ENCODE data around the gene GPI.

The GPI gene

DNA sequence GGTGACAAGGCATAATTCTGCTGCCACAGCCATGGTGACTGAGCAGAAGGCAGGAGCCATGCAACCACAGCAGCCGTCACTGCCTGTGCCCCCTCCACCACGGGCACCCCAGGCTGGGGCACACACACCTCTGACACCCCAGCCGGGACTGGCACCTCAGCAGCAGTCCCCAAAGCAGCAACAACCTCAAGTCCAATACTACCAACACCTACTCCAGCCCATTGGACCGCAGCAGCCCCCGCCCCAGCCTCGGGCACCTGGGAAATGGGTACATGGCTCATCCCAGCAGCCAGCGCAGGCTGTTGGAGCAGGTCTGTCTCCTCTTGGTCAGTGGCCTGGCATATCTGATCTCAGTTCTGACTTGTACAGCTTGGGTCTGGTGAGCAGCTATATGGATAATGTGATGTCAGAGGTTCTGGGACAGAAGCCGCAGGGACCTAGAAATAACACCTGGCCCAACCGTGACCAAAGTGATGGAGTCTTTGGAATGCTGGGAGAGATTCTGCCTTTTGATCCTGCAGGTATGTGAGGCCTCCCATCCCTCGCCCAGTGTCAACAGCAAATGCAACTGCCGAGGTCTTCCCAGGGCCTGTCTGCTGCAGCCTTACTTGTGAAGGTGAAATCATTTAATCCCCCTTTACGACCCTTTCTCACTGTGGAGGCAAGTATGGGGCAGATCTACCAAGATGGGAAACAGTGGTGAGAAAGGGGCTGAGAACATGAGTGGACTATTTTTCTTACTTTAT is 22.9 kb upstream of the GPI start:
- no peak for DNase-seq (ENCODE audit: low spot score)

DNA sequence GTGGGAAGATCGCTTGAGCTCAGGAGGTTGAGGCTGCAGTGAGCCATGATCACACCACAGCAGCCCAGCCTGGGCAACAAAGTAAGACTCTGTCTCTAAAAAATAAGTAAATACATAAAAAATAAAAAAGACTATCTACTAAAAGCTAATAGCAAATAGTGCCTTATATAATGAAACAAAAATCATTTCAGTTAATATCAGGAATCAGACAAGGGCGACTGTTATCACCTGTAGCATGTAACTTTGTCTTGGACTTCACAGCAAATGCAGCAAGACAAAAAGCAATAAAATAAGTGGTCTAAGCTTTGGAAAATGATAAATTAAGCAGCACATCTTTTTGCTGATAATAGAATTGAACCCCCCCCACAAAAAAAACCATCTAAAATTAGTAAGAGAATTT is 21.2 kb upstream of the GPI start:
- DNase-seq (ENCODE audit: low spot score) = no peak

DNA sequence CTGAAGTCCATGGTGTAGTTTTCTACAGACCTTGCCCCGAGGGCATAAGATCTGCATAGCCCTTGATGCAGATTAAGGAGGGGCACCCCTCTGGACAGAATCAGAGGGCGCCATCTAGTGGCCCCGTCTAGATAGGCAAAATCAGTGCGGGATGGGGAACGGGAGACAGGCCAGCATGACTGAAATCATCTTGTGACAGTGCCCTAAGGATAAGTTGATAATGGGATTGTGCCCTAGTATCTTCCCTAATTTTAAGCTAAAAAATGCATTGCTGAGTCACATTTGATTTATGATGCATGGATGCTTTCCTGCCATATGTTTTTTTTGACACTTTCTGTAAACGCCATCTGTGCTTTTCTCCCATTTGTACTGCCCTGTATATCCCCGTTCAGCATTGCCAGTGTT is 19.0 kb upstream of the GPI start:
- peak; percentile 71 for DNase-seq (ENCODE audit: low spot score)

DNA sequence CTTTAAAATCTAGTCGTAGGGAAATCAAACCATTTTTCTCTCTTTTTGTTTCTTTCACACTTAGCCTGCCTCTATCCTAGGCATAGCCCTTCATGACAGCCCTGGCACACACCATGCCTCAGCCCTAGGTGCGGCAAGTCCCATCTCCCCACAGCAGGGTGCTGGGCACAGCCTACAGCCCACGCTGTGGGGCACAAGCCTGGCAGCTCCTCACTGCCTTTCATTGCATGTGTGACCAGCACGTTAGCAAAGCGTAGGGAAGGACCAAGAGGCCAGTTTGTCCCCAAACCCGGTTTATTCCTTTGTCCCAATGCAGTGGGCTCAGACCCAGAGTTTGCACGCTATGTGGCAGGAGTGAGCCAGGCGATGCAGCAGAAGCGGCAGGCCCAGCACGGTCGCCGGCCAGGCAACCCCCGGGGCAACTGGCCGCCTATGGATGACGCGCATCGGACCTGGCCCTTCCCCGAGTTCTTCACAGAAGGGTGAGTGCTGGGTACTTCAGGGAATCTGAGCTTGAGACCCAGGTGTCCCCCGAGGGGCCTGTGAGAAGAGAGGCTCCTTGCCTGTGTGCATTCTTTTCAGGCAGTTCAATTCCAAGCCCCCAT is 17.3 kb upstream of the GPI start:
- no peak for DNase-seq (ENCODE audit: low spot score)

DNA sequence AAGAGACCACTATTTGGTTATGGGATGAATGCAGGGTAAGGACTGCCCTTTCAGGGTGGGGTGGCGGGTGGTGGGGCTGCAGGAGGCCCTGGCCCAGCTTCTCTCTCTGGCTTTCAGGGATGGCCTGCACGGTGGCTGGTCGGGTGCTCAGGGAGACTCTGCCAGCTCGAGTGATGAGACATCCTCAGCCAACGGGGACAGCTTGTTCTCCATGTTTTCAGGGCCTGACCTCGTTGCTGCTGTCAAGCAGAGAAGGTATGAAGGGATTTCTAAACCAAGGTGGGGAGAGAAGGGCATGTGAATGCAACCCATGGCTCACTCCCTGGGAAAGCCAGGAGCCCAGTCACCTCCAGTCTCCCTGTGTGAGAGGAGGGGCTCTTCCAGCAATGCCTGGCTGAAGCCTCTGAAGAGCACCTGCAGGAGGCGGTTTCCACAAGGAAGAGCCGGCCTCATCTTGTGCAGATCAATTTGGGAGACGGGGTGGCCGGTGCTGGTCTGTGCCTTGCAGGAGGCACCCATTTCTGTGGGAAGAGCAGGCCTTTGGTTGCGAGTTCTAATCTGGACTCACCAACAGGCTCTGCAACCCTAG is 16.0 kb upstream of the GPI start:
- DNase-seq (ENCODE audit: low spot score) = no peak

DNA sequence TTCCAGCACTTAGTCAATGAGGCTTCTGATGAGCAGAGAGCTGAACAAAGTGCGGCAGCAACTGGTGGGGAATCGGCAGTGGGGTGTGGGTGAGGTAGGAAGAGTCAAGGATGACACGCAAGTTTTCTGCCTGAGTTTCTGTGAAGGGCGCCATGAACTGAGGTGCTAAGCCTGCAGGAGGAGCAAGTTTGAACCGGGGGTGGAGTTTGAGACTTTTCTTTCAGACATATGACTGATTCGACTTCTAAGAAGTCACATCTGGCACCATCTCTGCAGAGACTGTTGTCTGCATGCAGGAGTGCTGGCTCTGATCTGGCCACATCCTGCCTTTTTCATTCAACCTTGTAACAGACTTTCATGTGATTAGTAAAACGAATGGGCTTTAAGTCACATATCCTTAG is 14.8 kb upstream of the GPI start:
- DNase-seq (ENCODE audit: low spot score) = peak; percentile 23

GRCh38 chr19:34351382-34351826 is 13.6 kb upstream of the GPI start:
- DNase-seq (ENCODE audit: low spot score) = peak; percentile 94

DNA sequence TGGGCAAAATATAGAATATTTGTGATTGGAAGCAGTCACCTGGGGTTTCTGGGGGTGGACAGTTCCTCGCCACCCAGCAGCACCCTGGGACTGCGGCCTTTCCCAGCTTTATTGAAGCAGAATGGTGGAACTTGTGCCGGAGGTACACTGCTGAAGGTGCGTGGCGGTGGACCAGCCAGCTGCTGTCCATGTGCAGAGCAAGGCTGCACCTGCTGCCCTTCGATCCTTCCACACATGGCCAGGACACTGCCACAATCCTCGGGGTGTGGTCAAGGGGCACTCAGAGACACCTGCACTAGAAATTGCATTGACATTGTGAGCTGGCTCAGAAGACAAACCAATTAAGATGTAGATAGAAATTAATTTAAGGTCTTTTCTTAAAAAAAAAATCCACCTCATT is 11.4 kb upstream of the GPI start:
- no peak for DNase-seq (ENCODE audit: low spot score)

- no peak for DNase-seq (ENCODE audit: low spot score)
Observed at GRCh38 chr19:34355201-34355600, 9.8 kb upstream of the GPI start.

GRCh38 chr19:34356875-34357274 is 8.1 kb upstream of the GPI start:
- DNase-seq (ENCODE audit: low spot score) = no peak

GRCh38 chr19:34357431-34357830 is 7.6 kb upstream of the GPI start:
- no peak for DNase-seq (ENCODE audit: low spot score)

- peak; percentile 99 for DNase-seq (ENCODE audit: low spot score)
Observed at GRCh38 chr19:34359140-34359953, 5.6 kb upstream of the GPI start.

GRCh38 chr19:34359954-34360315 is 5.1 kb upstream of the GPI start:
- no peak for DNase-seq (ENCODE audit: low spot score)

GRCh38 chr19:34360354-34360909 is 4.6 kb upstream of the GPI start:
- no peak for DNase-seq (ENCODE audit: low spot score)

DNA sequence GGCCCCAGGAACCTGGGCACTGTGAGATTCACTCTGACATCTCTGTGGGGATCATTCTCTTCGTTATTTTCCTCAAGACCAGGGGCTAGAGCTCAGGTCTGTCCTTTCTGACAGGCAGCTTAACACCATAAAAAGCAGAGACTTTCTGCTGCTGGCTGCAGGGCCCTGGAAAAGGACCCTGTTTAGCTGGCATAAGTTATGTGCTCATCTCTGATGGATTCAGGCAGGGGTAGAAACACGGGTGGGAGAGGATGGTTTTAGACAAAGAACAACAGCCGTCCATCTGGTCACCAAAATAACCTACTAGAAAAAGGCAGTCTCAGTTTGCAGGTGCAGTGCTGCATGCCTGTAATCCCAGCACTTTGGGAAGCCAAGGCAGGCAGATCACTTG is 2.3 kb upstream of the GPI start:
- no peak for DNase-seq (ENCODE audit: low spot score)

- DNase-seq (ENCODE audit: low spot score) = no peak
Observed at GRCh38 chr19:34363094-34363493, 1.9 kb upstream of the GPI start.

- no peak for DNase-seq (ENCODE audit: low spot score)
Observed at GRCh38 chr19:34363930-34364329, 1.1 kb upstream of the GPI start.

DNA sequence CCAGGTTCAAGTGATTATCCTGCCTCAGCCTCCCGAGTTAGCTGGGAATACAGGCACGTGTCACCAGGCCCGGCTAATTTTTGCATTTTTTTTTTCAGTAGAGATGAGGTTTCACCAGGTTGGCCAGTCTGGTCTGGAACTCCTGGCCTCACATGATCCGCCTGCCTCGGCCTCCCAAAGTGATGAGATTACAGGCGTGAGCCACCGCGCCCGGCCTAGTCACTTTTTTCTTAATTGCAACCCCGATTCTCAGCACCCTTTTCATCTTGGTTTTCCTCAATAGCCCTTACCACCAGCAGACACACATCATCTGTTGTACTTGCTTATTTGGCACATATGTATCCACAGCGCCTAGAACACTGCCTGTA is 550 bp upstream of the GPI start:
- no peak for DNase-seq (ENCODE audit: low spot score)

DNA sequence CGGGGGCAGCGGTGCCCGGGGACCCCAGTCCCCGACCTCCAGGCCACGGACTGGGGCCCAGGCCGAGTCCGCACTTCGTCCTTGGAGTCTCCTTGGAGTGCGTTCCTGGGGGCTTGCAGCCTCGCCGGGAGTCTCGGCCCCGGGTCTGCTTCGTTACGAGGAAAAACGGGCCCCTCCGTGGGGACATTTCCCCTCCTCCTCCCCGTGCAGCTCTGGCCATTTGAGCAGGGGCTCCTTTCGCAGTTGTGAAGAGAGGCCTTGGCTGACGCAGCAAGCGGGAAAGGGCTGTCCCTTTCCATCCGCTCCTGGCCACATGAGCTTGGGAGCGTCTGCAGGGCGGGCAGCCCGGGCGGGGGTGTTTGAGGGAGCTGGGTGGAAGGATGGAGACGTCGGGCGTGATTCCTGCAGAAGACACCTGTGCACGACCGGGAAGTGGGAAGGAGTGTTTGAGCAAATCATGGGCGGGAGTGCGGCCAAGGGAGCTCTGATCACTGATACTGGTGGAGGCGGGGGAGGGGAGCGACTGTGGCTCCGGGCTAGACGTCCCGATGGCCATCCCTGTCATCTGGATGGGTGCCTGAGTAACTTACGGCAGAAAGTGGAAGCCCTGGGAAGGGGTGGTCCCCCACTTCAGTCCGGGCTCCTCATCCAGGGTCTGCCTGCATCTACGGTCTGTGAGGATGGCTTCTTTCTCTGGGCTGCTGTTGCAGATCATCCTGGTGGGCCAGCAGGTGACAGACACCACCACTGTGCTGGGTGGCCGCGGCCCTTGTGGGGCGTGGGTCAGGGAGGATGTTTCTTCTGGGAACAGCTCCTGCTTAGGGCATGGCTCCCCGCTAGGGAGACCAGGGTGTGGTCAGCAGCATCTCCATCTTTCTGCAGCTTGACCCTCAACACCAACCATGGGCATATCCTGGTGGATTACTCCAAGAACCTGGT is 736 bp downstream of the GPI start:
- DNase-seq (ENCODE audit: low spot score) = peak; percentile 51

DNA sequence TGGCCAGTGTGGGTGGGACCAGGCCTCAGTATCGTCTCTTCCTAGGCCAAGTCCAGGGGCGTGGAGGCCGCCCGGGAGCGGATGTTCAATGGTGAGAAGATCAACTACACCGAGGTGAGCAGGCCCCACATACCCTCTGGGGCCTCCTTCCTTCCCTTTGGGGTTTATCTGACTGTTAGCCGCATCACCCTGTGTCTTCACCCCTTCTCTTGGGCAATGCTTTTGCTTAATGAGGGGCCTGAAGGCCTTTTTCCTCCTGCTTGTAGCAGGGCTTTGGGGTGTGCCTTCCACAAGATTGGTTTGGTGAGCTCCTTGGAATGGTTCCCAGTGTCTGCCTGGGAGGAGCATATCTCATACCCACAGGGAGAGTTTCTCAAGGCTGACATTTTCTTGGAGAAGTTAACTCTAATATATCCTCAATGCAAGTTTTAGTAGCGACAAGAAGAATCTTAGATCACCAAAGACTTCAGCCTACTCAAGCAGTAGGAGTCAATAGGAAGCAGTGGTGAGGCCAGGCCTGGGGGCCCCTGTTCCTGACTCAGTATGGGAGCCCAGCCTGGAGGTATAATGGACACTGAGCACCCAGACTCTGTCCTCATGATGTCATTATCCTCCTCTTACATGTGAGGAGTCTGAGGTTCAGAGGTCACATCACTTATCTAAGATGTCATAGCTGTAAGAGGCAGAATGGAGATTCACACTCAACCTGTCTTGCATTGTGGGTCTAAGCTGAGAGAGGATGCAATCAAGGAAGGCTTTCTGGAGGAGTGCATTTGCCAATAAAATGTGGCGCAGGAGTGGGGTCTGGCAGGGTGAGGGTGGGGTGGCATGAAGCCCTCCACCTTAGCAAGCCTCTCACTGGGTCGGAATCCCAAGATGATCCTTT is 2.0 kb downstream of the GPI start:
- no peak for DNase-seq (ENCODE audit: low spot score)

DNA sequence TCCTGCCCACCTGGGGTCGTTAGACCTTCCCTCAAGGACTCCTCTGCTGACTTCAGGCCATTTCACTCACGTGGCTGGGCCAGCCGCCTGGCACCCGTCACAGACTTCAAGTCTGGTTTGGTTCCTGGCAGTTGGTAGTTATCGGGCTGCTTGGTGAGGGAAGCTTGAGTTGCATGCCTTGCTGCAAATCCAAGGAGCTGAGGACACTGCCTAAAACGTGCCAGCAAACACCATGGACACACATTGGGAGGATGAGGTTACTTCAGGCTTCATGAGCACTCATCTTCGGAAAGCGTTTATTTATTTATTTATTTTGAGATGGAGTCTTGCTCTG is 2.6 kb downstream of the GPI start:
- DNase-seq (ENCODE audit: low spot score) = no peak

All from kidney tubule cell (primary cell).